Measurements from ENCODE around the gene JCHAIN. TPM values are rescaled to one million over a fixed set of nuclear protein-coding genes. Genes with fewer than 3 reads are reported as not detected.
"Not testable (repeated sequence)": the region's sequence is repeated elsewhere in the genome, so short reads cannot be mapped to it uniquely, and the experiment has no call there.

JCHAIN gene
- polyA plus RNA-seq, 1 donor: 0.93 TPM

DNA sequence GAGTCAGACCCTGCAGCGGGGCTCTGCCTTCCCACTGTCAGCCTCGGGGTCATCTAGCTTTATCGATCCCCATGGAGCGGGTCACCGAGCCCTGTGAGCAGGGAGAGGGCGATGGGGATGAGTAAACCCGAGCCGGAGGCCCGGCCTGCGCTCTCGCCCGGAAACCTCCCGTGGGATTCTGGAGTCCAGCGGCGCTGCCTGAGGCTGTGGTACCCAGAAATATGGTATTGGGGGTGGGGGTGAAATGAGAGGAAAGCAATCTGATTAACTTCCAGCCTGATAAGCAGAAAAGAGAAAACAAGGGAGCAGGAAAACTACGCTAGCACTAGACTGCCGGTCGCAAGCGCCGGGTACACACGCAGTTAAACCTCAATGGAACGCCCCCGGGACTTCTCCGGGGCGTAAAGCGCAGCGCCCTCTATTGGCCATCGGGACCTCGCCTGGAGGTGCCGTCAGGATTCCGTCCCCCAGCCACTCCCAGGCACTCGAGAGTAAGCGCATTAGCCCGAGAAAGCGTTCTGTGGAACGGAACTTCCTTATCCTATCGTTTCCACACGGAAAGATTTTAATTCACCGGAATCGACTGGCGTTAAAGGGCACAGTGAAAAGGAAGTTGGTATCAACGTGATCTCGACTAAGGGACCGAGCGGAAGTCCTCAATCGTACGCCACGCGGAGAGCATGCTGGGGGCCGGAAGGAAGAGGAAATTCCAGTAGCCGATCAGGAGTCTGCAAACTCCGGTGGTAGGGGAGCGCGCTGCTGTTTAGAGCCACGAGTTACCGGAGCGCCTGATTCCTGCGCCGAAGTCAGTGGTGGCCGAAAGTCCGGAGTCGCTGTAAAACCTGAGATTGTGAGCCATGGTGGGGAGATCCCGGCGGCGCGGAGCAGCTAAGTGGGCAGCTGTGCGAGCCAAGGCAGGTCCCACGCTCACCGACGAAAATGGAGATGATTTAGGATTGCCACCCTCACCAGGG is 21.8 kb upstream of the JCHAIN start, which contains the start of gene UTP3:
UTP3 (plus strand) TSS at position 712 of the 974 bp plus-strand sequence; CDS start at position 858, 146 bp downstream.
- DNase-seq: peak; percentile 99

DNA sequence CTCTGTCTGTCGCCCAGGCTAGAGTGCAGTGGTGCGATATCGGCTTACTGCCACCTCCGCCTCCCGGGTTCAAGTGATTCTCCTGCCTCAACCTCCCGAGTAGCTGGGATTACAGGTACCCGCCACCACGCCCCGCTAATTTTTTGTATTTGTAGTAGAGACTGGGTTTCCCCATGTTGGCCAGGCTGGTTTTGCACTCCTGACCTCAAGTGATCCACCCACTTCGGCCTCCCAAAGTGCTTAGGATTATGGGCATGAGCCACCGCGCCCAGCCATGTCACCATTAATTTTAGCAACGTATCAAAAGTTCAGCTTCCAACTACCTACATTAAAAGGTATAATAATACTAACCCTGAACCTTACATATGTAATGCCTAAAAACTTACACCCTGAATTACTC is 21.1 kb upstream of the JCHAIN start:
- DNase-seq: no peak

DNA sequence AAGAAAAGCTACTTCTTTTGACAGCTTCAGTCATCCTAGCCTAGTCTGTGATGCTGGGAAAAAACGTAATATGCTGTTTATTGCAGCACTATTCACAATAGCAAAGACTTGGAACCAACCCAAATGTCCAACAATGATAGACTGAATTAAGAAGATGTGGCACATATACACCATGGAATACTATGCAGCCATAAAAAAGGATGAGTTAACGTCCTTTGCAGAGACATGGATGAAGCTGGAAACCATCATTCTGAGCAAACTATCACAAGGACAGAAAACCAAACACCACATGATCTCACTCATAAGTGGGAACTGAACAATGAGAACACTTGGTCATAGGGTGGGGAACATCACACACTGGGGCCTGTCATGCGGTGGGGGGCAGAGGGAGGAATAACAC is 15.8 kb upstream of the JCHAIN start:
- not testable (repeated sequence) for DNase-seq

DNA sequence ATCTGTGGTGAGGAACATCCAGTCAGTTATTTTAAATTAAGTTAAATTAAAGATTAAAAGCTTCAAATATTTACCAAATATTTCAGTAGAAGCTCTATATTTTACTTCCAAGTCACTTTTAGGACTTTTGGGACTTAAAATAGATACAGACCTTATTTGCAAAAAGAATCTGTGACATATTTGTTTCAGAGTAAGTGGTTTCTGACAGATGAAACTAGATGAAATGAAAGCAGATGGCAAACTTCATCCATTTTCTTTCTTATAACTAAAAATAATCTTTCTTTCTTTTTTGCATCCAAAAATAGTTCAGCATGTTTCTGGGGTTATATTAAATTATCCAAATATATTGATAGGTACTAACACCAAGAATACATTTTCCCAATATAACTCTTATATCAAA is 15.4 kb upstream of the JCHAIN start:
- no peak for DNase-seq

DNA sequence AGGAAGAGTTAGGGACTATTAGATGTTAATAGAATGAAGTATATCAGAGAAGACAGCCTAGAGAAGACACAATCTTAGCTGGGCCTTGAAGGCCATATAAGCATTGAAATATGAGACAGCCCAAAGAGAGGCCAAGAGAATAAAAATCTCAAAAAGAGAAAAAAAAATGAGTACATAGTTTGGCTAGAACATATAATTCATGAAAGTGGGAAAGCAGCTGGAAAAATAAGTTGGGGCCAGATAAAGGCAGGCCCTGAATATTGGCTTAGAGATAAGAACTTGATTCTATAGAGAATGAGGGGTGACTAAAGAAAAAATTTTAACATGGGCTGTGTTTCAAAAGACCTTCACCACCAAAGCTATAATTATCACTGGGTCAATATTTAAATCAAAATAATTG is 14.6 kb upstream of the JCHAIN start:
- DNase-seq: no peak

DNA sequence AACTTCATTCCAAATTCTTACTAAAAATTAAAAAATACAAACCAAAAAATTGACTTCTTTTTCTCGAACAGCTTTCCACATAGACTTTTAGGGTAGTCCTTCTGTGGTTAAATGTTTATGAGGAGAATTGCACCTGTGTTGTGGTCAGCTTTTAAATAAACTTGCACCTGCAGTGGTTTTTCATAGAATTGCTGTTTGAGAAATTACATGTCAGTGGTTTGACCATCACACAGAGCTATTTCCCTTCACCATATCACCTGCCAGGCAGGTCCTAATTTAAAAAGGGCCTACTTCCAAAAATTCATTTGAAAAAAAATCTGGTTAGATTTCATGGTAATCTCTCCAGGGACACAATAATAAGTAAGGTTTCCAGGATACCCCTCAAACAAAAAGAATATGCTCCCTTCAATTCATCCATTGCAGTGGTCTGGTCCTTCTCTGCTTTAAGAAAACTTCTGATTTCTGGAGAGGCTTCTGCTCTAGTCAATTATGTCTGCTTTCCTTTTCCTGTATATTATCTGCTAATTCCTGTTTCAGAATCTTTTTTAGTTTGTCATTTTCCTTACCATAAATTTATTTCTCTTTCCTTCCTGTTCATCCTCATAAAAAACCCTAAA is 12.2 kb upstream of the JCHAIN start:
- no peak for DNase-seq

DNA sequence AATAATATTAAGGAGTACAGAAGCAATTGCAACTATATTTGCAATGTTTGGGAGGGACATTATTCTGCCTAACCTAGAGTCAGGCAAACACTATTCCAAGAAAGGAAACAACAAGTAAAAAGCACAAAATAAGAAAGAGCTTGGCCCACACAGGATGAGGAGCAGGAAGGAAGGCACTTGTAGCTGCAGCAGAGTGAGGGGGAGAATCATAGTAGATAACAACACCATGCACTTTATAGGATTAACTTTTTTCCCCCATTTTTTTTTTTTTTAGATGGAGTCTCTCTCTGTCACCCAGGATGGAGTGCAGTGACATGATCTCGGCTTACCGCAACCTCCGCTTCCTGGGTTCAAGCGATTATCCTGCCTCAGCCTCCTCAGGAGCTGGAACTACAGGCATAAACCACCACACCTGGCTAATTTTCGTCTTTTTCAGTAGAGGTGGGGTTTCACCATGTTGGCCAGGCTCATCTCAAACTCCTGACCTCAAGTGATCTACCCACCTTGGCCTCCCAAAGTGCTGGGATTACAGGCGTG is 10.3 kb upstream of the JCHAIN start:
- no peak for DNase-seq

DNA sequence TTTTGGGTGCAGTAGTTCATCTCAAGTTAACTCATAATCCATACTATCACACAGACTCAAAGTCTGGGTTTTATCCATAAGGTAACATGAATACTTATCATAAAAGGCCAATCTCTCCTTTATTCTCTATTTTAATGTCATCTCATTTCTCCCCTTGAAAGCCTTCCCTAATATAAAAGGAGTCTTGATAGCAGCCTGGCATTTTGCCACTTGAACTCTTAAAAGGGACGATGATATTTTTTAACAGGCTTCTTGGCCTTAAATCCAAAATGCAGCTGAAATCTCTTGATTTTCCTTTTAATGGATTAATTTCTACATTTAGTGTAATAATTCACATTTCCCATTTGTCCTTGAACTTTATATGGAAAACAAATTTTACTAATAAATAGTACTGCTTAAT is 8.4 kb upstream of the JCHAIN start:
- DNase-seq: no peak

DNA sequence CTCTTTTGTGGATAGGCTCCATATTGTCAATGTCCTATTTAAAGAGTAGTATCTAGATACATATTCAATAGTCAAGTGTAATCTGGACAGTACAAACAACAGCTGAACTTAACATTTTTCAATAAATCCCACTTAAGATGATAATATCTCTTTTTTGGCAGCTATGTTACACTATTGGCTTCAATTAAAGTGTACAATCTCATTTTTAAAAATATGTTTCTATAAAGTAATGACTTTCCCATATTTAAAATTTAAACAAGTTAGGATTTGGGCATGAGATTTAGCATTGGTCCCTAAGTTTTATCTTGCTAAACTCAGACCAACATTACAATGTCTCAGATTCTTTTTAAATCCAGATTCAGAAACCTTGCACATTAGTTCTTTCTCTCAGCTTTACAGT is 7.9 kb upstream of the JCHAIN start:
- no peak for DNase-seq

DNA sequence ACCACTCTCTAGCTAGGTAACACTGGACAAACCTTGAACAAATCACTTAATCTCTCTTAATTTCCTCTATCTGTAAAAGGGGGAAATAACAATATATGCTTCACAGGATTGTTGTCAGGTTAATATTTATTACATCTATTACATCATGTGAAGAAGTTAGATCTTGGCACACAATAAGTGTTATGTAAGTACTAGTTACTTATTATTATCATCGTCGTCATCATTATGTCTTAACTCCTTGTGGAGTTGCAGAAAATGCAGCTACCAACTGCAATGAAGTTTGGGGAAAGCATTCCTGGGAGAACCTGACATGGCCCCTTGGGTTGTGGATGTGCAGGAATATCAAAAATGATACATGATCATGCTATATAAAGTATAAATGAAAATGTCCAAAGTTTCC is 4.8 kb upstream of the JCHAIN start:
- DNase-seq: no peak

DNA sequence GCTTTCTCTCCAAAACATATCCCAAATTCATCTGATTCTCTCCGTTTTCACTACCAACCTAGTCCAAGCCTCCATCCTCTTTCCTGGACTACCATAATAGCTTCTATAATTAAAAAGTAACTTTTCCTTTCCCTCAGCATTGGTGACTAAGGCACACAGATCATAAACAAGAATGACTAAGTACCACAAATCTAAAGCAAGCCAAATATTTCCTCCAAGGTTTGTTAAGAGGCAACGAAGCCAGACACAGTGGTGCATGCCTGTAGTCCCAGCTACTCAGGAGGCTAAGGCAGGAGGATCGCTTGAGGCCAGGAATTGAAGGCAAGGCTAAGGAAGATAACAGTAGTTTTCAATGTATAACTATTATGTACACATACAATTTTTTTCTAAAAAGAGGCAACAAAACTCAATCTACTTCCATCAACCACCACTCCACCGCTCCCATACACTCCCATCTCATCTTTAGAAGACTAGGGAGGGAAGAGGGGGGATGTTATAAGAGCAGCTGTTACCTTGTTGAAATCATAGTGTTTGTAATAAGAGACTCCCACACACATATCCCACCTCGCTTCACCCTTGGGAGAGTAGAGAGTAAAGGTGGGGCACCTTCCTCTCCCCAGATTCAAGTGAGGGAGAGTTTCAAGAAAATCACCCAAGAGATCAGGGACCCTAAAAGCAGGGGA is 4.2 kb upstream of the JCHAIN start:
- DNase-seq: no peak

DNA sequence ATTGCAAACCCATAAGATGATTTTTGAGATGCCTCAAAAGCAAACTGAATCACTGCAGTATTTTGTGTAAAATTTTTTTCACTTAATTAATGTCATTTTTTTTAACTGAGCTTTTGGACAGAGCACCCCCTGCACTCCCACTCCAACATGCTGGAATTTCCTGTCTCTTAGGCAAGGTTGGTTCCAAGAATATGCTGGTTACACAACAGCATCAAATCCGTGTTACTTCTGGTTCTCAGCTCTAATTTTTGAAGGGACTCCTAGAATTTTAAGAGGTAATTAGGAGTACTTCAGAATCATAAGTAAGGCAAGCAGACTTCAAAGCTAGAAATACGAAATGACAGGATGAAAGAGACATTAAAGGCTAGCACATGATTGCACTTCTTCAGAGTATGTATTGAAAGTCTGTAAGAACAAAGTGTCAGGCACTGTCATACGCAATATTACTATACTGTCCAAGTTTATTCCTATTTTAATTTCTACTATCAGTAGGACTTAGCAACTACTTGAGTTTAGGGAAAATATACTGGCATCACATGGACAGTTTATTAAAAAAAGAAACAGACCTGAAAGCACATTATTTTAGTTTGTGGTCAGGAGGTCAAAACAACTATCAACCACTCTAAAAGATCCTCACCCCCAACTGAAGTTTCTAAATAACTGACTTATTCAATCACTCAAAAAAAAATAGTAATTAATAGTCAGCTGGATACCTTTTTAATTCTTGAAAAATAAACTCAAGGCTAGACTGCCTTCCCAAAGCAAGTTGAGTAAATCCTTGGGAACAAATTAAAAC is 1.6 kb upstream of the JCHAIN start:
- DNase-seq: no peak

DNA sequence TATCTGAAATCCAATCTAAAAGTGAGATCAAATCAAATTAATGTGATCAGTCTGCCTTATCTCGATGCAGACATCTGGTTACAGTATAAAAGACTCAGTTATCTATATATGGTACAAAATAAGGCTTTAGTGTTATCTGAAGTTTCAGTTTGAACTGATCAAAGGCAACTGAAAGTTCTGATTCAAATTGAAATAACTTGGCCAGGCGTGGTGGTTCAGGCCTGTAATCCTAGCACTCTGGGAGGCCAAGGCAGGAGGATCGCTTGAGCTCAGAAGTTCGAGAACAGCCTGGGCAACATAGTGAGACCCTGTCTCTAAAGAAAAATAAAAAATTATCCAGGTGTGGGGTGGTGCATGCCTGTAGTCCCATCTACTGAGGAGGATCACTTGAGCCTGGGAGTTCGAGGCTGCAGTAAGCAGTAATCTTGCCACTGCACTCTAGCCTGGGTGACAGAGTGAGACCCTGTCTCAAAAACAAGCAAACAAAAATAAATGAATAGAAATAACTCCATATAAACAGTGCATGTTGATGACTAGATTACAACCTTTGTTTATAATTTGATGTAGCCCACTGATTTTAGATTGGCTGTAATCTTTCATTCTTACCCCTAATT is 4.9 kb downstream of the JCHAIN start:
- not testable (repeated sequence) for DNase-seq

DNA sequence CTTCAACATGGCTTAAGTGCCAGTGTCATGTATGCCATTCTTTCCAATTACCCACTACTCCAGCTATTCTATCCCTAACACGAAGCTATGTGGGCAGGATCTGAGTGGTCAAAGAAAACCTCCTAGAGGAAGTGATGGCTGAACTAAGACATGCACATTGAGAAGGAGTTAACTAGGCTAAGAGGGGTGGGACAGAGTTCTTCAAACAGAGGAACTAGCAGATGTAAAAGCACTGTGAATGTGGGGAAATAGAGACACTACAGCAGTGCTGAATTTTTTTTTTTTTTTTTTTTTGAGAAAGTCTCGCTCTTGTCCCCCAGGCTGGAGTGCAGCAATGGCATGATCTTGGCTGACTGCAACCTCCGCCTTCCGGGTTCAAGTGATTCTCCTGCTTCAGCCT is 6.2 kb downstream of the JCHAIN start:
- no peak for DNase-seq

DNA sequence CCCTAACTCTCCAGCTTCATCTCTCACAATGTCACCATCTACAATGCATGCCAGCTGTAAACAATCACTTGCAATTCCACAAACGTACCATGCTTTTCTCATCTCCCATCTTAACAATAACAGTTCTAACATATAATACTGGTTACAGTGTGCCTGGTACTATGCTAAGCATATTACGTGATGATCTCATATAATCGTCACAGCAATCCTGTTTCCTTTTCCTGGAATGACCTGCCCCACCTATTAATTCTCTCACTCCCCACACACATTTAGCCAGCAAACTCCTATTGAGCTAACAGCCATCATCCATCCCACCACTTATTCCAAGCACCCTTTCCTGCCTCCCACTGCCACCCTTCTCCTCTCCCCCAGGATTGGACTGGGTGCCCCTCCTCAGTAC is 7.9 kb downstream of the JCHAIN start:
- no peak for DNase-seq

DNA sequence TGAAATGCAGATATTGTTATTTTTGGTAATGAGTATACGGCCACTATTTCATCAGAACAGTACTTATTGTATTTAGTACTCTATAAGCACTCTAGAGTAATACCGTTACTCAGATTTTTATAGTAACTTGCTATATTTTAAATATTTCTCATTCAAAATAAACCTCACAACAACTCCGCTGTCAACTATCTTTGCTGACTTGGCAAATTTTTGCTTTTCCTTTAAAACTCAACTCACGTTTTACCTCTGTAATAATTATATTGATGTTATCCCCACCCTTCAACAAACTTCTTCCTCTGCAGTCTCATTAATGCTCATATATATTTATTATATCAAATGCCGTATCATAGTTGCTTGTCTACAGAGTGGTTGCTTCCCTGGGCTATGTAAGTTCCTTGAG is 9.0 kb downstream of the JCHAIN start:
- DNase-seq: no peak

DNA sequence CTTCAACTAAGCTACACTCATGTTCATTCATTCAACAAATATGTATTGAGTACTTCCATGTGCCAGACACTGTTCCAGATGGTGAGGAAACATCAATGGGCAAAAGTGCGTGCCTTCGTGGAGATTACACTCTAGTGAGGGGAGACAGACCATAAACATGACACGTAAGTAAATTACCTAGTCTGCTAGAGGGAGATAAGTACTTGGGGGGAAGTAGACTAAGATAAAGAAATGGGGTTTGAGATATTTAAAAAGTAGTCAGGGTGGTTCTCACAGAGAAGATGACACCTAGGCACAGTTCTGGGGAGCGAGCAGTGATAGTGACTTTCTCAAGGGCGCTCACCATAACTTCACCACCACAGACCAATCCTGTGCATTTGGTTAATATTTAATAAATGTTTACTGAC is 11.7 kb downstream of the JCHAIN start:
- no peak for DNase-seq

DNA sequence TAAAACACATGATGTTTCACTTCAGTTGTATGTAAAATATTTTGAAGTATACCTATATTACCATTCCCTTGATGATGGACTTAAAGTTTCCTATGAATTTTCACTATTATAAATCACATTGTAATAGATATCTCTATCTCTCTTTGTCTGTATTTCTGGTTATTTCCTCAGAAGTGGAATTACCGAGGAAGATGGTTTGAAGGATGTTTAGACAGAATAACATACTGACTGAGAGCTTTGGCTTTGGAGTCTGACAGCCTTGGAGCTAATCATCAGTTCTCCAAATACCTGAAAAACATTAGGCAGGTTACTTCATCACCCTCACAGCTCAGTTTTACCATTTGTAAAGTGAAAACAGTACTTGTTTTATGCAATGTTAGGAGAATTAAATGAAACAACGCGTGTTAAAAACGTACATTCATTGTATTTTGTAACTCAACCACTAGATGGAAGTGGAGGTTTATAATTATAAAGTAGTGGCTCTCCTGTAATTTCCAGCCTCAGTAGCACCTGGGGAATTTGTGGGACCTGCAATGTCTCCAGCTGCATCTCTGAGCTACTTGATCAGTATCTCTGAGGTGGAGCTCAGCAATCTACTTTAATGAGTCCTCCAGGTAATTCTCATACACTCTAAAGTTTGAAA is 14.3 kb downstream of the JCHAIN start:
- DNase-seq: peak; percentile 14

DNA sequence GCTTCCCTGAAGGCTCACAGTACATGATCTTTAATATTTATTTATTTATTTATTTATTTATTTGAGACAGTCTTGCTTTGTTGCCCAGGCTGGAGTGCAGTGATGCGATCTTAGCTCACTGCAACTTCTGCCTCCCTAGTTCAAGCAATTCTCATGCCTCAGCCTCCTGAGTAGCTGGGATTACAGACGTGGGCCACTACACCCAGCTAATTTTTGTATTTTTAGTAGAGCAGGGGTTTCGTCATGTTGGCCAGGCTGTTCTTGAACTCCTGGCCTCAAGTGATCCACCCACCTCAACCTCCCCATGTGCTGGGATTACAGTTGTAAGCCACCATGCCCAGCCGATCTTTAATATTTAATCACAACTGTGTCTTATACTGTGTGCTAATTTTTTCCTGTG is 15.6 kb downstream of the JCHAIN start:
- DNase-seq: not testable (repeated sequence)

DNA sequence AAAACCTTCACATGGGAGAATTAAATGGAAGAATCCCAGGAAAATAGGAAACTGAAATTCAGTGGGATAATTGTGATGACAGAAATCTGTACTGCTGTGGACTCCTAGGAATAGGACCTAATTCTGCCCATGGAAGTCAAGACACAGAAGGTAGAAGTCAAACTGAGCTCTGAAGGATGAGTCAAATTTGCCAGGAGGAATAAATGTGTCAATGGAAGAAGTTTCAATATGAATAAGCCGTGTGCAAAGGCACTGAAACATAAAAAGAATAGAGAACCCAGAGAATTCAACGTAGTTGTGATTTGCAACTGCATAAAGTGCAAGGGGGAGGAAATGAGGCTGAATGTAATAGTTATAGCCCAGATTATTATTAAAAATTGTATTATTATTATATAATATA is 26.1 kb downstream of the JCHAIN start:
- DNase-seq: no peak

DNA sequence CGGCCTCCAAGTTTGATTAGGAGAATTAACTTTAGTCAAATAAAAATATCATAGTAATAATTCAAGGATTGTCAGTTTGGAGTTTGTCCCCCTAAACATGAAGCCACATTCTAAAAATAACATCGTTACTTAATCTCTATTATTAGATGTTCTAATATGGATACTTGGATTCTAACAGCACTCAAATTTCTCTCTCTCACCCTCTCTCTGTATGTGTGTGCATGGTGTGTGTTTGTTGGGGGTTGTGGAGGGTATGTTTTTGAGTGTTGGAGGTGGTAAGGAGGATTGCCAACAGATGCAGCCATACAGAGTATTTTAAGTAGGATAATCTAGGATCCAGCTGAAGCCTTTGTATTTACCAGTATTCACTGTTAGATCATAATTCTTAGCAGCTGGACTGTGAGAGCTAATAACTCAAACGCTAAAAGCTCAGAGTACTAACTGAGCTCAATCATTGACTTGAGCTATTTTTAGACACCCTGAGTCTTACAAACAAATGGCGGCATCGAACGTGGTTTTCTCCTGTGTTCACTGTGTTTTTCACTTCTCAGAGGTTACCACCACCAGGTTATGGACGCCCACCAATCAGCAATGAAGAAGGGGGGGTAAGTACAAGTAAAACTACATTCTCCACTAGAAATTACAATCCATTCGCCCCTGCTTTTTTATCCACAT is 28.9 kb downstream of the JCHAIN start:
- DNase-seq: no peak
